Subcutaneous abdominal adipose tissue (tissue), 5 donors: ENCODE results near the gene MROH2A.

Experiments used
- H3K27ac ChIP-seq: one replicate; pipeline ENCODE4 v1.7.0; 2013; ENCODE audit warnings: low read depth, mild to moderate bottlenecking, inconsistent platforms, low read length, moderate library complexity
- H3K27me3 ChIP-seq, 5 donors: one replicate each; pipeline ENCODE4 v1.7.0; 2013; ENCODE audit warnings: low read length in 5 of 5, inconsistent platforms in 1 of 5; ENCODE audit not compliant: control insufficient read depth in 5 of 5, insufficient read depth in 4 of 5
- H3K36me3 ChIP-seq, 5 donors: one replicate each; pipeline ENCODE4 v1.7.0; 2013; ENCODE audit warnings: low read length in 5 of 5; ENCODE audit not compliant: control insufficient read depth in 5 of 5, insufficient read depth in 5 of 5
- H3K4me1 ChIP-seq, 5 donors: one replicate each; pipeline ENCODE4 v1.7.0; 2013; ENCODE audit warnings: low read length in 5 of 5, mild to moderate bottlenecking in 3 of 5, moderate library complexity in 1 of 5; ENCODE audit not compliant: control insufficient read depth in 5 of 5, insufficient read depth in 5 of 5
- H3K4me3 ChIP-seq, 5 donors: one replicate each; pipeline ENCODE4 v1.7.0; 2013; ENCODE audit warnings: low read length in 5 of 5, low read depth in 1 of 5
- H3K9ac ChIP-seq, 5 donors: one replicate each; pipeline ENCODE4 v1.7.0; 2013; ENCODE audit warnings: low read length in 5 of 5, mild to moderate bottlenecking in 4 of 5, moderate library complexity in 3 of 5
- H3K9me3 ChIP-seq, 5 donors: one replicate each; pipeline ENCODE4 v1.7.0; 2013; ENCODE audit warnings: low read length in 5 of 5; ENCODE audit not compliant: control insufficient read depth in 5 of 5
- donor health status: healthy.
- donor health status: healthy.
- donor health status: healthy.
- donor health status: healthy.
- donor health status: healthy.

The MROH2A gene

DNA sequence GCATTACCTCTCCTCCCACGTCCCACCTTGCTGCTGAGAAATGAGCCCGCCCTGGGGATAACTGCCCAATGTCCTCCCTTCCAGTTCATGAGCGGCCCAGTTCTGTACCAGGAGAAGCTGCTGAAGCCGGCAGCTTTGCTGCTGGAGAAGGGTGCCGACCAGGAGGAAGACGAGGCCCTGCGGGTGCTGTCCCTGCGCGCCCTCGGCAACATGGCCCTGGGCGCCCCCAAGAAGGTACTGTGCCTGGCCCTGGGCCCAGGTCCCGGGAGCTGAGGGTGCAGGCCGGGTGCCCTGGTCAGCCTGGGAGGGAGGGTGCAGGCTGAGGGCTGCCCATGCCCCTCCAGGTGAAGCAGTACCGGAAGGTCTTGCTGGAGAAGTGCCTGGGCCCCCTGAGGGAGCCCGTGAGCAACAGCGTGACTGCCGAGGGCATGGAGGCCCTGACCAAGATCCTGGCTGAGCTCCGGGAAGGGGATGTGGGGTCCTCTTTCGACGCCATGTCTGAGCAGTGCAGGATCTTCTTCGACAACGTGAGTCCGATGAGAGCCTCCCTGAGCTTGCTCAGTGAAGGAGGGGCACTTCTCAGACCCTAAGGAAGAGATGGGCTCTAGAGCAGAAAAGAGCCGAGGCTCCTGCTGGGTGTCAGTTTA is 50.5 kb downstream of the MROH2A start:
- no peaks in the 10 kb centered on the region for H3K9me3 ChIP-seq
- H3K9ac ChIP-seq = no peak overlapping the region
- peaks cover 0 to 6% (median 0%) of the 10 kb centered on the region in 5 donors for H3K27me3 ChIP-seq
- H3K36me3 ChIP-seq = no peaks in the 10 kb centered on the region
- peaks cover 0 to 15% (median 14%) of the 10 kb centered on the region in 5 donors for H3K4me1 ChIP-seq
- no peak overlapping the region for H3K4me3 ChIP-seq
- H3K27ac ChIP-seq = no peak overlapping the region

DNA sequence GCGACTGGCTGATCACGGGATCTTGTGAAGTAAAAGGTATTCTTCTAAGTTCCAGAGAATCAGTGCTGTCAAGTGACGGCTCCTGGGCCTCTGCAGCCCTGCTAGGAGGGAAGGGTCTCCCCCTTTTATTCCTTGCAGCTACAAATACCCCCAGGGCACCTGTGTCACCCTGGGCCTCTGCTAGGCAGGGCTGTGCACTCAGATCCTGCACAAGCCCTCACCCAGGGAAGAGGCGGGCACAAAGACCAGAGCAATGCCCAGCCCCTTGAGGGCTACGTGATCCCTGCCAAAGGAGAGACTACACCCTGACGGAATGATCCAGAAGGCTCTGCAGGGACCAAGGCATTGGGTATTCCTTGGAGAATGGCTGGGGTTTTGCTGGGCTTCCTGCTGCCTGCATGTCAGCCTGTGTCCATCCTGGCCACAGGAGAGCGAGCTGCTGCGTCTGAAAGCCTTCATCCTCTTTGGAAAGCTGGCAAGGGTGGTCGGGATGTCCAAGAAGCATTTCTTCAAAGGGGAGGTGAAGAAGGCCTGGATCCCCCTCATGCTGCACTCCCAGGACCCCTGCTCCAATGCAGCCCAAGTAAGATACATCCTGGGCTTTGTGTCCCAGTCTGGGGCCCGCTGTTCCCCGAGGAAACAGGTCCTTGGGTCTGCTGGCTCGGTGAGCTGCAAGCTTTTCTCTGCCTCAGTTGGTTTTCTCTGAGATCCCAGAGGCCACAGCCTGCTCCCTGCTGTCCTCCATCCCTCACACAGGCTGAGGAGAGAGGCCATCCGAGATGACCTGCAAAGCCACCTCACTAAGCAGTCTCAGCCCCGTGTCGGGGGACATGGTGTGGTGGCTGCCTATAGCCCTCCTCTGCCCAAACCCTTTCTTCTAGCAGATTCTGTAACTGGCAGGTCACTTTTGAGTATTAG is 51.3 kb downstream of the MROH2A start:
- Histone ChIP-seq H3K27me3 (peaks cover 0 to 6% (median 0%) of the 10 kb centered on the region in 5 donors), H3K4me3 (no peak overlapping the region)

GRCh38 chr2:233830111-233830802 is 52.1 kb downstream of the MROH2A start:
- H3K27me3 ChIP-seq = peaks cover 0 to 6% (median 0%) of the 10 kb centered on the region in 5 donors
- H3K27ac ChIP-seq = no peak overlapping the region
- H3K4me1 ChIP-seq = peaks cover 0 to 20% (median 17%) of the 10 kb centered on the region in 5 donors
- H3K9ac ChIP-seq = no peak overlapping the region
- H3K9me3 ChIP-seq = no peaks in the 10 kb centered on the region
- H3K4me3 ChIP-seq = no peak overlapping the region
- no peaks in the 10 kb centered on the region for H3K36me3 ChIP-seq

More for the DNA sequence above, 51.3 kb downstream of the MROH2A start:
- Histone ChIP-seq H3K9ac (no peak overlapping the region), H3K4me1 (peaks cover 0 to 20% (median 17%) of the 10 kb centered on the region in 5 donors), H3K36me3 (no peaks in the 10 kb centered on the region), H3K27ac (no peak overlapping the region), H3K9me3 (no peaks in the 10 kb centered on the region)

GRCh38 chr2:233831011-233831721 is 53.0 kb downstream of the MROH2A start:
- Histone ChIP-seq H3K36me3 (no peaks in the 10 kb centered on the region), H3K27ac (no peak overlapping the region), H3K27me3 (peaks cover 0 to 6% (median 0%) of the 10 kb centered on the region in 5 donors), H3K4me1 (peaks cover 0 to 20% (median 17%) of the 10 kb centered on the region in 5 donors), H3K9ac (no peak overlapping the region), H3K9me3 (no peaks in the 10 kb centered on the region), H3K4me3 (no peak overlapping the region)

DNA sequence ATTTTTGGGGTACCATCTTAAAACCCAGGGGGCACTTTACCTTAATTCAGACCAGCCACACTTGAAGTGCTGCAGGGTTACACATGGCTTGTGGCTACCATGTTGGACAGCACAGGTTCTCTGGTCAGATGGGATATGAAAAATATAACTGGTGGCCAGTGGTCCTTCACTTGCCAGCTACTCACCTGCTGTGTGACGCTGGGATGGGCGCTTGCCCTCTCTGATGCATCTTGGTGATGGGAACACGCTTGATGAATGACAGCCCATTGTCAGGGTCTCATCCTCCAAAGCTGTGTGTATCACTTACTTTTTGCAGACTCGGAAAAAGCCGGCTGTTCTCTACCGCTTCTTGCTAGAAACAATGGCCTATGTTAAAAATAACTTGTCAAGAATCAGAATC is 53.7 kb downstream of the MROH2A start:
- peaks cover 0 to 20% (median 17%) of the 10 kb centered on the region in 5 donors for H3K4me1 ChIP-seq
- peaks cover 0 to 6% (median 0%) of the 10 kb centered on the region in 5 donors for H3K27me3 ChIP-seq
- H3K4me3 ChIP-seq = no peak overlapping the region
- H3K27ac ChIP-seq = no peak overlapping the region
- no peaks in the 10 kb centered on the region for H3K36me3 ChIP-seq
- no peaks in the 10 kb centered on the region for H3K9me3 ChIP-seq
- no peak overlapping the region for H3K9ac ChIP-seq

GRCh38 chr2:233832414-233832813 is 54.3 kb downstream of the MROH2A start:
- Histone ChIP-seq H3K27me3 (peaks cover 0 to 6% (median 0%) of the 10 kb centered on the region in 5 donors), H3K9ac (no peak overlapping the region), H3K4me1 (peaks cover 0 to 20% (median 17%) of the 10 kb centered on the region in 5 donors), H3K36me3 (no peaks in the 10 kb centered on the region), H3K27ac (no peak overlapping the region), H3K9me3 (no peaks in the 10 kb centered on the region), H3K4me3 (no peak overlapping the region)

DNA sequence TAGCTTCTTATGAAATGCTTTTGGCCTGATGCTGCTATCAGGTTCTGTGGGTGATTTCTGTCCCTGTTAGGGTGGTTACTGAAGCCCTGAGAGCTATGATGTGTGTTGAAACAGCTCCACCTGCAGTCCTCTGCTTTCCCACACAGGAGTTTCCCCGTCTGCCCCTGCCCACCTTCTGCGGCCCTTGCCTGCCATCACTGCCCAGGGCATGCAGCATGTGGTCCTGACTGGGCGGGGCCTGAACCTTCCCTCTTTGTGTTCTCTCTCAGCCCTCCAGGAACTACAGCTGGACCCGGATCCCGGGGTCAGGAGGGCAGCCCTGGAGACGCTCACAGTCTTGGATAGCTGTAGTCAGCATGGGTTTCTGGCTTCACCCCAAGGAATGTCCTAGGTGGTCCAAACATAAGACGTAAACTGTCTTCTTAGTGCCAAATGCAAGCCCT is 54.8 kb downstream of the MROH2A start:
- no peak overlapping the region for H3K4me3 ChIP-seq
- no peaks in the 10 kb centered on the region for H3K9me3 ChIP-seq
- H3K27me3 ChIP-seq = peaks cover 0 to 6% (median 0%) of the 10 kb centered on the region in 5 donors
- peaks cover 0 to 20% (median 17%) of the 10 kb centered on the region in 5 donors for H3K4me1 ChIP-seq
- no peaks in the 10 kb centered on the region for H3K36me3 ChIP-seq
- H3K9ac ChIP-seq = peak overlapping the region in 1 of 5 donors; percentile 14
- peak overlapping the region; percentile 30 for H3K27ac ChIP-seq

- Histone ChIP-seq H3K9ac (peak overlapping the region in 1 of 5 donors; percentile 14), H3K9me3 (no peaks in the 10 kb centered on the region), H3K27ac (peak overlapping the region; percentile 30)
These were observed 55.2 kb downstream of the MROH2A start for GRCh38 chr2:233833345-233833744.

More at GRCh38 chr2:233833345-233833744, 55.2 kb downstream of the MROH2A start:
- Histone ChIP-seq H3K36me3 (no peaks in the 10 kb centered on the region), H3K4me3 (no peak overlapping the region), H3K4me1 (peaks cover 0 to 20% (median 17%) of the 10 kb centered on the region in 5 donors), H3K27me3 (peaks cover 0 to 6% (median 0%) of the 10 kb centered on the region in 5 donors)
